ENCODE data around the gene ERBIN. TPM values are rescaled to one million over a fixed set of nuclear protein-coding genes. Genes with fewer than 3 reads are reported as not detected.

The ERBIN gene
- polyA plus RNA-seq, 3 donors, result 25.2 to 43.3 (median 28.6) TPM

- intact Hi-C loops (cut with micrococcal nuclease), result no loop called here
Observed at GRCh38 chr5:65943771-65944170, 17.4 kb downstream of the ERBIN start.

GRCh38 chr5:65946198-65946745 lies 19.9 kb downstream of the ERBIN start:
- H3K79me2 ChIP-seq (ENCODE audit: insufficient read depth, low read length), result peaks cover 100% of the 10 kb centered on the region
- H3K4me1 Mint-ChIP-seq, result peaks cover 18% of the 10 kb centered on the region
- H3K4me2 ChIP-seq (replicated peaks; ENCODE audit: extremely low read depth, low read length, poor library complexity, severe bottlenecking), result no peak overlapping the region
- H2AFZ ChIP-seq (ENCODE audit: insufficient read depth, low read depth, low read length, poor library complexity, severe bottlenecking), result no peak overlapping the region
- H3K9me3 ChIP-seq (replicated peaks in 1 of 2; ENCODE audit: control insufficient read depth in 1 of 2, insufficient read depth in 1 of 2, low read length in 2 of 2), result no peaks in the 10 kb centered on the region
- no peak overlapping the region for H3K4me3 Mint-ChIP-seq
- H3K27me3 Mint-ChIP-seq (ENCODE audit: low read depth in 3 of 3), result peaks cover 0 to 1% (median 0%) of the 10 kb centered on the region in 3 donors
- intact Hi-C loops (cut with micrococcal nuclease), result no loop called here
- peaks cover 100% of the 10 kb centered on the region for H4K20me1 ChIP-seq (ENCODE audit: insufficient read depth, low read length)
- peak overlapping the region in 3 of 7 donors; percentile 0 to 58 (median 42) for H3K27ac Mint-ChIP-seq
- peaks cover 9 to 17% of the 10 kb centered on the region in 2 donors for H3K36me3 ChIP-seq (replicated peaks in 1 of 2; ENCODE audit: control insufficient read depth in 1 of 2, insufficient read depth in 2 of 2, low read length in 2 of 2)
- no peak for TF ChIP-seq CTCF (IDR thresholded peaks at IDR 0.05)
- H3K4me3 ChIP-seq (replicated peaks in 1 of 3; ENCODE audit: low read depth in 2 of 3, low read length in 3 of 3), result no peak overlapping the region
- no peak overlapping the region for H3K9ac ChIP-seq (ENCODE audit: insufficient read depth, low read length, poor library complexity, severe bottlenecking)
- no peak for DNase-seq
- H3K9me3 Mint-ChIP-seq, result no peaks in the 10 kb centered on the region
- no peak overlapping the region for H3K27ac ChIP-seq (ENCODE audit: low read depth in 1 of 2, low read length in 2 of 2)
- H3K27me3 ChIP-seq (ENCODE audit: control insufficient read depth in 2 of 2, insufficient read depth in 2 of 2, low read length in 2 of 2), result no peaks in the 10 kb centered on the region
- no CpG with 5 or more reads among the region's 2 CpGs for WGBS (ENCODE audit: insufficient coverage)
- peaks cover 12 to 30% of the 10 kb centered on the region in 2 donors for H3K36me3 Mint-ChIP-seq
- H3K4me1 ChIP-seq (ENCODE audit: control insufficient read depth in 1 of 2, insufficient read depth in 2 of 2, low read length in 2 of 2), result no peaks in the 10 kb centered on the region

More at GRCh38 chr5:65943771-65944170, 17.4 kb downstream of the ERBIN start:
- Histone ChIP-seq H3K79me2 (ENCODE audit: insufficient read depth, low read length) (peaks cover 85% of the 10 kb centered on the region), H3K4me1 (ENCODE audit: control insufficient read depth in 1 of 2, insufficient read depth in 2 of 2, low read length in 2 of 2) (no peaks in the 10 kb centered on the region), H2AFZ (ENCODE audit: insufficient read depth, low read depth, low read length, poor library complexity, severe bottlenecking) (no peak overlapping the region), H3K36me3 (replicated peaks in 1 of 2; ENCODE audit: control insufficient read depth in 1 of 2, insufficient read depth in 2 of 2, low read length in 2 of 2) (peaks cover 9 to 17% of the 10 kb centered on the region in 2 donors), H4K20me1 (ENCODE audit: insufficient read depth, low read length) (peaks cover 85% of the 10 kb centered on the region), H3K27ac (ENCODE audit: low read depth in 1 of 2, low read length in 2 of 2) (no peak overlapping the region), H3K4me3 (replicated peaks in 1 of 3; ENCODE audit: low read depth in 2 of 3, low read length in 3 of 3) (no peak overlapping the region), H3K9me3 (replicated peaks in 1 of 2; ENCODE audit: control insufficient read depth in 1 of 2, insufficient read depth in 1 of 2, low read length in 2 of 2) (peaks cover 0 to 6% of the 10 kb centered on the region in 2 donors), H3K9ac (ENCODE audit: insufficient read depth, low read length, poor library complexity, severe bottlenecking) (no peak overlapping the region), H3K4me2 (replicated peaks; ENCODE audit: extremely low read depth, low read length, poor library complexity, severe bottlenecking) (no peak overlapping the region), H3K27me3 (ENCODE audit: control insufficient read depth in 2 of 2, insufficient read depth in 2 of 2, low read length in 2 of 2) (no peaks in the 10 kb centered on the region)
- TF ChIP-seq CTCF (IDR thresholded peaks at IDR 0.05), result no peak
- WGBS (ENCODE audit: insufficient coverage), result 100% methylated on average over 2 of the region's 5 CpGs
- Mint-ChIP-seq H3K9me3 (peaks cover 0 to 6% (median 5%) of the 10 kb centered on the region in 7 donors), H3K4me3 (no peak overlapping the region), H3K27ac (no peak overlapping the region), H3K36me3 (peaks cover 10 to 30% of the 10 kb centered on the region in 2 donors), H3K27me3 (ENCODE audit: low read depth in 3 of 3) (peaks cover 0 to 1% (median 0%) of the 10 kb centered on the region in 3 donors), H3K4me1 (peaks cover 9% of the 10 kb centered on the region)
- DNase-seq, result no peak
